ENCODE measurements around the gene UGT1A3.

DNA sequence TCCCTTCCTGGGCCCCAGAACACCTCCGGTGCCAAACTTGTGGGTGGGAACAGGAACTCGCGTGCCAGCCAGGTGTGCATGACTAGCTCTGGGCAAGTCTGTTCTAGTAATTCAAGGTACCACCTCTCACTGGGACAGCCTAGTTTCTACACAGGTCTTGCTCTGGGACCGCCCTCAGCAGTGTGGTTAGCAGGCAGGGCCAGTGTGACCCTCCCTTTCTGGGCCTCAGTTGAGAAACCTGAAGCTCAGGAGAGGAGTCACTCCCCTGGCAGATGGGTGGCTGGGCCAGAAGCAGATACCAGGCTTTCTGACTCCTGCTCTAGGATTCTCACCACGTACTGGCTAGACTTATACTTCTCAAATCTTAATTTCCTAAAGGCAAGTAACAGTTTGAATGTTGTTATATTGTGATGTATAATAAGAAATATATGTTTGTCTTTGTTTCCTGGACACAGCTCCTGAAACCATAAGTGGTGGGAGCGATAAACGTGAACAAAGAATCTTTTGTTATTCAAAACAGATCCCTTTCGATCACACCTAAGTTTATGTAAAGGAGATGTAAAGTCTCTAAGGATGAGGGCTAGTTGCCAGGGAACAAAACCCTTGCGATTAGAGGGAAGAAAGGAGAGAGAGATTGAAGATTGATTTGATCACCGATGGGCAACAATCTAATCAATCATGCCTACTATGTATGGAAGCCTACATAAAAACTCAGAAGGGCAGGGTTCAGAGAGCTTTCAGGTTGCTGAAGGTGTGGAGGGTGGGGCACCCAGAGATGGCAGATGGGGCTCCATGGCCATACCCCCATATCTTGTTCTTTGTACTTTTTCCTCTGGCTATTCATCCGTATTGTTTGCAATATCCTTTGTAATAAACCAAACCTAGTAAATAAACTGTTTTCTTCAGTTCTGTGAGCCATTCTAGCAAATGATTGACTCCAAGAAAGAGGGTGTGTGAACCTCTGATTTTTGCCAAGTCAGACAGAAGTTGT is 37.1 kb upstream of the UGT1A3 start:
- TF ChIP-seq POLR2AphosphoS5 (IDR thresholded peaks at IDR 0.05; ENCODE audit: low read depth, low read length) (no peak), TAF1 (IDR thresholded peaks at IDR 0.05; ENCODE audit: borderline replicate concordance, insufficient read depth, low read length) (no peak), REST (IDR thresholded peaks at IDR 0.05; ENCODE audit: insufficient read depth in 1 of 2, low read depth in 2 of 2, low read length in 2 of 2) (no peak), SIN3A (IDR thresholded peaks at IDR 0.05; ENCODE audit: borderline replicate concordance, insufficient read depth, low read length) (no peak), FOXP2 (optimal IDR thresholded peaks at IDR 0.05; ENCODE audit: borderline replicate concordance, extremely low read depth, extremely low read length, insufficient read depth) (no peak)
